IMR-90 (cell line): Measurements from ENCODE around the gene TIGD3. TPM values are rescaled to one million over a fixed set of nuclear protein-coding genes. Genes with fewer than 3 reads are reported as not detected.

ENCODE experiments used
- ATAC-seq: fragments of 200-7000 bp; cut with Tn5 transposase; 2 replicates; pipeline ENCODE4 v1.9.1; 2020; ENCODE audit warnings: low read depth, mild to moderate bottlenecking, moderate library complexity
- BruUV-seq: library from RNA; stranded (reverse); fragments of 400-500 nt; replicated peaks from 2 replicates; lab custom pipeline; 2021; lab: Mats Ljungman, UMichigan
- CTCF ChIA-PET: fragments of 300-600 bp; formaldehyde crosslinking; extraction: SDS; loops from one replicate; lab custom pipeline; 2021; ENCODE audit warnings: antibody characterized with exemption; lab: Yijun Ruan, JAX
- POLR2A ChIA-PET: fragments of 300-600 bp; sonication (Branson Sonifier 250); formaldehyde crosslinking; loops from one replicate; lab custom pipeline; 2022; ENCODE audit warnings: antibody characterized with exemption; ENCODE audit not compliant: unreplicated experiment; lab: Charles Lee
- DNase-seq: peaks from one replicate; pipeline ENCODE4 v3.0.0; 2013
- H2AFZ ChIP-seq: replicated peaks from 2 replicates; pipeline ENCODE3; 2013; ENCODE audit warnings: low read length, mild to moderate bottlenecking; ENCODE audit not compliant: poor library complexity
- H2AK5ac ChIP-seq: 2 replicates; pipeline ENCODE4 v1.6.1; 2013; ENCODE audit warnings: low read depth, low read length, inconsistent platforms
- H2AK9ac ChIP-seq: replicated peaks from 2 replicates; pipeline ENCODE3; 2013; ENCODE audit warnings: mild to moderate bottlenecking, low read depth, low read length, moderate library complexity; ENCODE audit not compliant: poor library complexity
- H2BK120ac ChIP-seq: 2 replicates; pipeline ENCODE4 v1.6.1; 2013; ENCODE audit warnings: low read depth, low read length, inconsistent platforms
- H2BK15ac ChIP-seq: 3 replicates; pipeline ENCODE4 v1.6.1; 2013; ENCODE audit warnings: low read depth, low read length, inconsistent platforms
- H2BK20ac ChIP-seq: 2 replicates; pipeline ENCODE4 v1.6.1; 2013; ENCODE audit warnings: low read depth, mild to moderate bottlenecking, inconsistent platforms, low read length, moderate library complexity
- H2BK5ac ChIP-seq: 2 replicates; pipeline ENCODE4 v1.6.1; 2013; ENCODE audit warnings: mild to moderate bottlenecking, low read depth, low read length, inconsistent platforms; ENCODE audit not compliant: poor library complexity, severe bottlenecking
- H3K14ac ChIP-seq: replicated peaks from 2 replicates; pipeline ENCODE4 v1.6.1; 2013; ENCODE audit warnings: low read depth, low read length, inconsistent platforms
- H3K18ac ChIP-seq: 2 replicates; pipeline ENCODE4 v1.6.1; 2013; ENCODE audit warnings: low read depth, low read length, control low read depth
- H3K23ac ChIP-seq: 2 replicates; pipeline ENCODE4 v1.6.1; 2013; ENCODE audit warnings: low read depth, low read length, inconsistent platforms
- H3K27ac ChIP-seq: 2 replicates; pipeline ENCODE4 v1.5.1; 2013; ENCODE audit warnings: mild to moderate bottlenecking, control low read depth, low read length; ENCODE audit not compliant: insufficient read depth
- H3K27me3 ChIP-seq: 2 replicates; pipeline ENCODE4 v1.6.1; 2013; ENCODE audit warnings: low read length; ENCODE audit not compliant: control insufficient read depth, insufficient read depth
- H3K36me3 ChIP-seq: 2 replicates; pipeline ENCODE4 v1.6.1; 2013; ENCODE audit warnings: low read length, mixed read lengths; ENCODE audit not compliant: control insufficient read depth, insufficient read depth
- H3K4ac ChIP-seq: 2 replicates; pipeline ENCODE4 v1.6.1; 2013; ENCODE audit warnings: low read depth, low read length, inconsistent platforms
- H3K4me1 ChIP-seq: 2 replicates; pipeline ENCODE4 v1.6.1; 2013; ENCODE audit warnings: low read length, mixed read lengths; ENCODE audit not compliant: control insufficient read depth, insufficient read depth
- H3K4me2 ChIP-seq: 2 replicates; pipeline ENCODE4 v1.6.1; 2013; ENCODE audit warnings: low read depth, mild to moderate bottlenecking, control low read depth, low read length, moderate library complexity
- H3K4me3 ChIP-seq: 2 replicates; pipeline ENCODE4 v1.5.1; 2013; ENCODE audit warnings: low read depth, mild to moderate bottlenecking, control low read depth, low read length, moderate library complexity; ENCODE audit not compliant: insufficient read depth
- H3K56ac ChIP-seq: 2 replicates; pipeline ENCODE4 v1.6.1; 2013; ENCODE audit warnings: low read length, inconsistent platforms; ENCODE audit not compliant: insufficient read depth; ENCODE audit errors: extremely low read depth
- H3K79me1 ChIP-seq, 2 experiments: 2 replicates each; pipeline ENCODE4 v1.6.1; 2013; ENCODE audit warnings: low read length in 2 of 2, inconsistent platforms in 1 of 2, low read depth in 1 of 2
- H3K9ac ChIP-seq: 2 replicates; pipeline ENCODE4 v1.6.1; 2013; ENCODE audit warnings: low read depth, low read length, control low read depth
- H3K9me1 ChIP-seq: 2 replicates; pipeline ENCODE4 v1.6.1; 2013; ENCODE audit warnings: low read length, inconsistent platforms; ENCODE audit not compliant: insufficient read depth
- H3K9me3 ChIP-seq: 2 replicates; pipeline ENCODE4 v1.6.1; 2013; ENCODE audit warnings: low read length; ENCODE audit not compliant: control insufficient read depth, insufficient read depth
- H4K20me1 ChIP-seq: 2 replicates; pipeline ENCODE4 v1.6.1; 2013; ENCODE audit warnings: low read length, inconsistent platforms; ENCODE audit not compliant: insufficient read depth
- H4K5ac ChIP-seq: 2 replicates; pipeline ENCODE4 v1.6.1; 2013; ENCODE audit warnings: mild to moderate bottlenecking, low read depth, low read length, control low read depth
- H4K8ac ChIP-seq, 2 experiments: 2 replicates each; pipeline ENCODE4 v1.6.1; 2013; ENCODE audit warnings: low read depth in 2 of 2, low read length in 2 of 2, control low read depth in 1 of 2, inconsistent platforms in 1 of 2
- H4K91ac ChIP-seq: 2 replicates; pipeline ENCODE4 v1.6.1; 2013; ENCODE audit warnings: low read depth, low read length, inconsistent platforms; ENCODE audit not compliant: insufficient read depth
- CTCF ChIP-seq: conservative IDR thresholded peaks from 2 replicates; pipeline ENCODE4 v1.5.1; 2012; ENCODE audit warnings: mild to moderate bottlenecking, low read depth, low read length, improper control_type of control experiment
- MXI1 ChIP-seq: IDR thresholded peaks from 2 replicates; pipeline ENCODE4 v1.6.1; 2012; ENCODE audit warnings: low read depth, mild to moderate bottlenecking, low read length, moderate library complexity, borderline replicate concordance
- NFE2L2 ChIP-seq: fragments of 150-350 bp; IDR thresholded peaks from 2 replicates; pipeline ENCODE4 v1.6.1; 2016; ENCODE audit warnings: low read depth, mild to moderate bottlenecking, low read length
- RCOR1 ChIP-seq: IDR thresholded peaks from 2 replicates; pipeline ENCODE4 v1.6.1; 2012; ENCODE audit warnings: mild to moderate bottlenecking, low read length, improper control_type of control experiment; ENCODE audit not compliant: insufficient replicate concordance
- SMC3 ChIP-seq: fragments of 150-350 bp; IDR thresholded peaks from 2 replicates; pipeline ENCODE4 v1.6.1; 2016; ENCODE audit warnings: low read depth, mild to moderate bottlenecking, antibody characterized with exemption, low read length, moderate library complexity
- WGBS, 2 experiments: methylation state at CpG; one replicate each; pipeline versions ENCODE4 v1.1.5 to v1.1.7; 2013; ENCODE audit warnings: missing lambda C conversion rate in 2 of 2; ENCODE audit not compliant: insufficient read length in 1 of 2; ENCODE audit errors: extremely low coverage in 2 of 2; 5-methylcytosine and 5-hydroxymethylcytosine counted together
- dilution Hi-C: fragments of 300-500 bp; cut with HindIII; formaldehyde crosslinking; loops from one replicate; pipeline ENCODE4 v1.14.3; 2018; ENCODE audit warnings: low sequenced_read_pairs; ENCODE audit not compliant: unreplicated experiment
- in situ Hi-C: fragments of 300-500 bp; cut with MboI; formaldehyde crosslinking; loops from 3 replicates; pipeline ENCODE4 v1.14.3; 2019; ENCODE audit warnings: low sequenced_read_pairs, inconsistent platforms, mixed read lengths
- intact Hi-C: fragments of 100-400 bp; cut with micrococcal nuclease; formaldehyde crosslinking; loops from 2 replicates; pipeline ENCODE4 v1.10.0; 2022
- polyA plus RNA-seq, 3 experiments: library from polyadenylated mRNA; depleted of rRNA; stranded (reverse); fragments of >200 nt; gene quantifications; 2 replicates each; pipeline ENCODE4 v1.2.3, GENCODE V29; 2012; ENCODE audit warnings: low replicate concordance in 1 of 3
- total RNA-seq: library from RNA; depleted of rRNA; stranded (reverse); fragments of >200 nt; gene quantifications from 2 replicates; pipeline ENCODE4 v1.2.3, GENCODE V29; 2012

Gene TIGD3
- total and polyA plus RNA-seq, 2 of the 4 experiments (the other 2 are of a cell fraction): 0.12 TPM; not detected in 1

- TF ChIP-seq CTCF: no peak
Observed at GRCh38 chr11:65404210-65404609, 49.7 kb downstream of the TIGD3 start (continued).

GRCh38 chr11:65404638-65405339, 50.2 kb downstream of the TIGD3 start:
- H2BK120ac ChIP-seq: no peak overlapping the region
- ATAC-seq (no peak), DNase-seq (no peak)
- H2AFZ ChIP-seq: peak overlapping the region; percentile 21
- intact Hi-C loops: no loop called here
- no peak overlapping the region for H4K5ac ChIP-seq
- no peak overlapping the region for H2BK20ac ChIP-seq
- no peak overlapping the region for H2BK15ac ChIP-seq
- CTCF ChIA-PET: interaction anchor here (2.3 kb wide), 1 partner anchor 11 kb away, joined by 6 read pairs; no protein-coding TSS in a partner anchor
- H3K27me3 ChIP-seq: no peaks in the 10 kb centered on the region
- H3K4me1 ChIP-seq: 0 out of 2 replicates have a peak, but pooled peaks cover 1% of the 10 kb centered on the region
- peaks cover 4% of the 10 kb centered on the region for H3K9me1 ChIP-seq
- H3K9me3 ChIP-seq: no peaks in the 10 kb centered on the region
- no peak overlapping the region for H3K4ac ChIP-seq
- H3K23ac ChIP-seq: no peak overlapping the region
- POLR2A ChIA-PET: no interaction called here
- H4K8ac ChIP-seq: no peak overlapping the region
- in situ Hi-C loops: no loop called here
- no peak overlapping the region for H4K91ac ChIP-seq
- peak overlapping the region; percentile 55 for H2AK9ac ChIP-seq
- no peak overlapping the region for H3K4me3 ChIP-seq
- H2AK5ac ChIP-seq: no peak overlapping the region
- TF ChIP-seq NFE2L2: no peak
- no peak for TF ChIP-seq RCOR1
- TF ChIP-seq MXI1: no peak
- TF ChIP-seq SMC3: no peak
- no peak overlapping the region for H2BK5ac ChIP-seq
- no peak overlapping the region for H3K14ac ChIP-seq
- peaks cover 7% of the 10 kb centered on the region for H4K20me1 ChIP-seq
- H3K4me2 ChIP-seq: no peak overlapping the region
- H3K56ac ChIP-seq: no peak overlapping the region
- H3K79me1 ChIP-seq: peaks cover 9 to 38% of the 10 kb centered on the region in 2 experiments
- no peak overlapping the region for H3K18ac ChIP-seq
- H3K27ac ChIP-seq: no peak overlapping the region
- no peak overlapping the region for H3K9ac ChIP-seq
- WGBS, 2 experiments: 97% methylated on average over 8 of the region's 24 CpGs; no CpG with 5 or more reads in 1 of the 2 experiments
- no TSS peak for BruUV-seq
- peaks cover 57% of the 10 kb centered on the region for H3K36me3 ChIP-seq
- dilution Hi-C loops: no loop called here
